Fibroblast of skin of right quadriceps (primary cell): ENCODE measurements around the gene DPCD.

Experiments
- DNase-seq: peaks from one replicate; pipeline ENCODE4 v3.0.0-alpha.2; 2013

DPCD gene

GRCh38 chr10:101587725-101588653, at the start of gene DPCD, which contains the start of gene POLL:
DPCD (plus strand) TSS chr10:101588321; CDS start chr10:101588337, 16 bp downstream.
POLL (minus strand) TSS chr10:101588257; CDS start chr10:101587360, 897 bp downstream.
- DNase-seq: peak; percentile 93

- DNase-seq: no peak
Measured at GRCh38 chr10:101538446-101538845, 49.7 kb upstream of the DPCD start.

- DNase-seq: no peak
Measured at GRCh38 chr10:101545898-101546297, 42.2 kb upstream of the DPCD start.

- no peak for DNase-seq
Measured at GRCh38 chr10:101550965-101551364, 37.2 kb upstream of the DPCD start.

GRCh38 chr10:101552442-101552841, 35.7 kb upstream of the DPCD start:
- no peak for DNase-seq

GRCh38 chr10:101557541-101557940, 30.6 kb upstream of the DPCD start:
- DNase-seq: no peak

GRCh38 chr10:101558204-101558603, 29.9 kb upstream of the DPCD start:
- no peak for DNase-seq

GRCh38 chr10:101558671-101559595, 29.2 kb upstream of the DPCD start:
- DNase-seq: no peak

GRCh38 chr10:101559596-101560297, 28.4 kb upstream of the DPCD start:
- no peak for DNase-seq

- DNase-seq: no peak
Measured at GRCh38 chr10:101560298-101561067, 27.6 kb upstream of the DPCD start.

GRCh38 chr10:101561068-101561915, 26.8 kb upstream of the DPCD start:
- no peak for DNase-seq

- no peak for DNase-seq
Measured at GRCh38 chr10:101562231-101562630, 25.9 kb upstream of the DPCD start.

- DNase-seq: no peak
Measured at GRCh38 chr10:101563007-101563406, 25.1 kb upstream of the DPCD start.

- DNase-seq: no peak
Measured at GRCh38 chr10:101563497-101564040, 24.6 kb upstream of the DPCD start.

- no peak for DNase-seq
Measured at GRCh38 chr10:101564490-101564991, 23.6 kb upstream of the DPCD start.

- no peak for DNase-seq
Measured at GRCh38 chr10:101565370-101565900, 22.7 kb upstream of the DPCD start.

GRCh38 chr10:101565936-101566332, 22.2 kb upstream of the DPCD start:
- no peak for DNase-seq

GRCh38 chr10:101566333-101567164, 21.6 kb upstream of the DPCD start:
- peak; percentile 16 for DNase-seq
